HepG2 (cell line): Measurements from ENCODE around the gene RABGAP1L. TPM values are rescaled to one million over a fixed set of nuclear protein-coding genes. Genes with fewer than 3 reads are reported as not detected.
A peak's percentile ranks its signal among the peaks of the same experiment; 100 is the strongest.

Experiments used
- ATM ChIP-seq: fragments of 450-650 bp; IDR thresholded peaks from 2 replicates; pipeline ENCODE4 v1.7.1; 2017; ENCODE audit warnings: mild to moderate bottlenecking, borderline replicate concordance
- ELF1 ChIP-seq: sonication (generic); formaldehyde crosslinking; IDR thresholded peaks from 2 replicates; pipeline ENCODE4 v1.4.0; 2020; ENCODE audit warnings: missing genetic modification reagents
- KAT7 ChIP-seq: IDR thresholded peaks from 2 replicates; pipeline ENCODE4 v1.6.1; 2018; ENCODE audit warnings: borderline replicate concordance, missing compliant biosample characterization
- LRRFIP1 ChIP-seq: sonication (generic); formaldehyde crosslinking; conservative IDR thresholded peaks from 2 replicates; pipeline ENCODE4 v1.4.0; 2020; ENCODE audit warnings: missing genetic modification reagents
- SKI ChIP-seq: fragments of 450-650 bp; IDR thresholded peaks from one replicate; pipeline ENCODE4 v1.6.1; 2018; ENCODE audit warnings: mild to moderate bottlenecking; ENCODE audit not compliant: partially characterized antibody
- SNAI1 ChIP-seq: sonication (generic); formaldehyde crosslinking; IDR thresholded peaks from 2 replicates; pipeline ENCODE4 v1.5.0; 2020; ENCODE audit warnings: mild to moderate bottlenecking, missing genetic modification reagents, borderline replicate concordance
- SRSF9 ChIP-seq: fragments of 200-400 bp; formaldehyde crosslinking; IDR thresholded peaks from 2 replicates; pipeline ENCODE4 v1.6.1; 2018; ENCODE audit warnings: borderline replicate concordance, mild to moderate bottlenecking, low read depth, low read length; ENCODE audit not compliant: insufficient read depth, poor library complexity, severe bottlenecking
- TEAD2 ChIP-seq: sonication (generic); formaldehyde crosslinking; IDR thresholded peaks from 2 replicates; pipeline ENCODE4 v1.9.0; 2021; ENCODE audit warnings: missing genetic modification reagents
- TFDP2 ChIP-seq: sonication (generic); formaldehyde crosslinking; IDR thresholded peaks from 2 replicates; pipeline ENCODE4 v1.4.0; 2020; ENCODE audit warnings: missing genetic modification reagents
- YY1 ChIP-seq: IDR thresholded peaks from 2 replicates; pipeline ENCODE4 v1.6.1; 2011; ENCODE audit warnings: low read length, low read depth, moderate library complexity, mild to moderate bottlenecking; ENCODE audit not compliant: insufficient read depth, insufficient replicate concordance
- ZFYVE20 ChIP-seq: sonication (generic); formaldehyde crosslinking; IDR thresholded peaks from 2 replicates; pipeline ENCODE4 v1.8.0; 2023; ENCODE audit warnings: low read depth, mild to moderate bottlenecking, moderate library complexity, missing genetic modification reagents, borderline replicate concordance
- ZIK1 ChIP-seq: sonication (generic); formaldehyde crosslinking; IDR thresholded peaks from 2 replicates; pipeline ENCODE4 v1.5.0; 2020; ENCODE audit warnings: mild to moderate bottlenecking, low read depth, missing genetic modification reagents, borderline replicate concordance
- ZNF205 ChIP-seq: IDR thresholded peaks from 2 replicates; pipeline ENCODE4 v1.6.1; 2018; ENCODE audit warnings: missing biosample characterization, missing genetic modification reagents
- ZNF263 ChIP-seq: sonication (generic); formaldehyde crosslinking; IDR thresholded peaks from 2 replicates; pipeline ENCODE4 v1.4.0; 2020; ENCODE audit warnings: missing genetic modification reagents
- ZNF709 ChIP-seq: sonication (generic); formaldehyde crosslinking; IDR thresholded peaks from 2 replicates; pipeline ENCODE4 v1.5.0; 2020; ENCODE audit warnings: mild to moderate bottlenecking, missing genetic modification reagents
- polyA plus RNA-seq, 8 experiments: library from polyadenylated mRNA; depleted of rRNA in 3 of 8; stranded (reverse) in 7 of 8; unstranded in 1 of 8; fragments of >200 nt; fragmentation: Illumina TruSeq in 4 of 8; extraction: Trizol in 4 of 8; gene quantifications; 2 replicates each; pipeline versions ENCODE4 v1.2.1 to v1.2.3, GENCODE V29; 2011 to 2016; ENCODE audit warnings: low read depth in 4 of 8, missing spikeins in 1 of 8, mixed read lengths in 1 of 8; ENCODE audit not compliant: insufficient read depth in 1 of 8
- total RNA-seq, 5 experiments: library from RNA; depleted of rRNA; stranded (reverse); fragments of >200 nt; fragmentation: Illumina TruSeq; extraction: Trizol; gene quantifications; 2 replicates each; pipeline ENCODE4 v1.2.3, GENCODE V29; 2016; ENCODE audit warnings: low read depth in 1 of 5
- TF ChIP-seq, protein P1 (sequence below): sonication (generic); formaldehyde crosslinking; IDR thresholded peaks from 2 replicates; pipeline ENCODE4 v1.4.0; 2020; ENCODE audit warnings: missing genetic modification reagents, low read depth, mild to moderate bottlenecking, borderline replicate concordance
- TF ChIP-seq, protein P2 (sequence below): sonication (generic); formaldehyde crosslinking; IDR thresholded peaks from 2 replicates; pipeline ENCODE4 v1.4.0; 2020; ENCODE audit warnings: missing genetic modification reagents, mild to moderate bottlenecking, borderline replicate concordance
- TF ChIP-seq, protein P3 (sequence below): sonication (generic); formaldehyde crosslinking; IDR thresholded peaks from 2 replicates; pipeline ENCODE4 v1.5.0; 2020; ENCODE audit warnings: missing genetic modification reagents

The RABGAP1L gene
- total and polyA plus RNA-seq, 2 of the 13 experiments (the other 11 are each of a cell fraction or from before 2014, with no cell fraction given) = 7.9 to 22.6 TPM

GRCh38 chr1:174159252-174160108 lies at the start of gene RABGAP1L (continued):
- TF ChIP-seq LRRFIP1 = no peak
- no peak for TF ChIP-seq ZNF709 (CRISPR knock-in tag)
- no peak for TF ChIP-seq TEAD2 (CRISPR knock-in tag)
- TF ChIP-seq ZNF263 = peak; percentile 5; the same call in 1 of the 2 replicates
- no peak for TF ChIP-seq ZNF205
- TF ChIP-seq, protein P1, sequence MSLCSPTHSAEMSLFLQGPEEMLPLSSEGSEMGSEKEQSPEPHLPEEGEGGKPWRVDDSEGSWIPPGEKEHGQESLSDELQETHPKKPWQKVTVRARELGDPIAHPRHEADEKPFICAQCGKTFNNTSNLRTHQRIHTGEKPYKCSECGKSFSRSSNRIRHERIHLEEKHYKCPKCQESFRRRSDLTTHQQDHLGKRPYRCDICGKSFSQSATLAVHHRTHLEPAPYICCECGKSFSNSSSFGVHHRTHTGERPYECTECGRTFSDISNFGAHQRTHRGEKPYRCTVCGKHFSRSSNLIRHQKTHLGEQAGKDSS = 0 out of 2 replicates have a peak, but pooled peaks have one; percentile 42
- TF ChIP-seq ZIK1 (CRISPR knock-in tag) = 0 out of 2 replicates have a peak, but pooled peaks have one; percentile 71
- no peak for TF ChIP-seq KAT7 (CRISPR knock-in tag)
- TF ChIP-seq, protein P2, sequence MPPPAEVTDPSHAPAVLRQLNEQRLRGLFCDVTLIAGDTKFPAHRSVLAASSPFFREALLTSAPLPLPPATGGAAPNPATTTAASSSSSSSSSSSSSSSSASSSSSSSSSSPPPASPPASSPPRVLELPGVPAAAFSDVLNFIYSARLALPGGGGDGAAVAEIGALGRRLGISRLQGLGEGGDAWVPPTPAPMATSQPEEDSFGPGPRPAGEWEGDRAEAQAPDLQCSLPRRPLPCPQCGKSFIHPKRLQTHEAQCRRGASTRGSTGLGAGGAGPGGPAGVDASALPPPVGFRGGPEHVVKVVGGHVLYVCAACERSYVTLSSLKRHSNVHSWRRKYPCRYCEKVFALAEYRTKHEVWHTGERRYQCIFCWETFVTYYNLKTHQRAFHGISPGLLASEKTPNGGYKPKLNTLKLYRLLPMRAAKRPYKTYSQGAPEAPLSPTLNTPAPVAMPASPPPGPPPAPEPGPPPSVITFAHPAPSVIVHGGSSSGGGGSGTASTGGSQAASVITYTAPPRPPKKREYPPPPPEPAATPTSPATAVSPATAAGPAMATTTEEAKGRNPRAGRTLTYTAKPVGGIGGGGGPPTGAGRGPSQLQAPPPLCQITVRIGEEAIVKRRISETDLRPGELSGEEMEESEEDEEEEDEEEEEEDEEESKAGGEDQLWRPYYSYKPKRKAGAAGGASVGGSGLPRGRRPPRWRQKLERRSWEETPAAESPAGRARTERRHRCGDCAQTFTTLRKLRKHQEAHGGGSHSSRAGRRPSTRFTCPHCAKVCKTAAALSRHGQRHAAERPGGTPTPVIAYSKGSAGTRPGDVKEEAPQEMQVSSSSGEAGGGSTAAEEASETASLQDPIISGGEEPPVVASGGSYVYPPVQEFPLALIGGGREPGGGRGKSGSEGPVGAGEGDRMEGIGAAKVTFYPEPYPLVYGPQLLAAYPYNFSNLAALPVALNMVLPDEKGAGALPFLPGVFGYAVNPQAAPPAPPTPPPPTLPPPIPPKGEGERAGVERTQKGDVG (CRISPR knock-in tag) = no peak
- TF ChIP-seq SKI = no peak
- TF ChIP-seq SNAI1 (CRISPR knock-in tag) = no peak
- TF ChIP-seq ZFYVE20 (CRISPR knock-in tag) = no peak
- TF ChIP-seq ELF1 = peak; percentile 58
- TF ChIP-seq SRSF9 = no peak
- TF ChIP-seq, protein P3, sequence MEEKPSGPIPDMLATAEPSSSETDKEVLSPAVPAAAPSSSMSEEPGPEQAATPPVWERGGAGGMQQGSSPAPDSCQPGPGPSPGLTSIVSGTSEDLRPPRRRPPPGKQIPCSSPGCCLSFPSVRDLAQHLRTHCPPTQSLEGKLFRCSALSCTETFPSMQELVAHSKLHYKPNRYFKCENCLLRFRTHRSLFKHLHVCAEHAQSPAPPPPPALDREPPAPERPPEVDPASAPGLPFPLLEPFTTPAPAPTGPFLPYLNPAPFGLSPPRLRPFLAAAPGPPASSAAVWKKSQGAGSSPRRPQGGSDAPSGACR = no peak
- peak; percentile 34 for TF ChIP-seq YY1
- no peak for TF ChIP-seq ATM
- TF ChIP-seq TFDP2 (CRISPR knock-in tag) = peak; percentile 79
